ENCODE data around the gene DZIP1L. TPM values are rescaled to one million over a fixed set of nuclear protein-coding genes. Genes with fewer than 3 reads are reported as not detected.
A peak's percentile ranks its signal among the peaks of the same experiment; 100 is the strongest.

DZIP1L gene
- total RNA-seq, 1 donor from 2014 or later: 26.6 TPM

GRCh38 chr3:138124188-138124587, 8.8 kb upstream of the DZIP1L start:
- no peak overlapping the region for H3K4me3 Mint-ChIP-seq
- TF ChIP-seq CTCF (conservative IDR thresholded peaks at IDR 0.05): no peak
- no peak for DNase-seq (ENCODE audit: low read depth, low spot score)
- peaks cover 2% of the 10 kb centered on the region for H3K9me3 Mint-ChIP-seq
- H3K27ac Mint-ChIP-seq (ENCODE audit: unreplicated experiment): no peak overlapping the region
- peaks cover 9% of the 10 kb centered on the region for H3K4me1 Mint-ChIP-seq
- H3K27me3 Mint-ChIP-seq (ENCODE audit: low read depth): no peaks in the 10 kb centered on the region
- no peaks in the 10 kb centered on the region for H3K36me3 Mint-ChIP-seq (ENCODE audit: low read depth)

- no peaks in the 10 kb centered on the region for H3K36me3 Mint-ChIP-seq (ENCODE audit: low read depth)
- no peak overlapping the region for H3K4me3 Mint-ChIP-seq
- TF ChIP-seq CTCF (conservative IDR thresholded peaks at IDR 0.05): no peak
- H3K27ac Mint-ChIP-seq (ENCODE audit: unreplicated experiment): no peak overlapping the region
- peaks cover 2% of the 10 kb centered on the region for H3K9me3 Mint-ChIP-seq
- peaks cover 14% of the 10 kb centered on the region for H3K4me1 Mint-ChIP-seq
- DNase-seq (ENCODE audit: low read depth, low spot score): no peak
- H3K27me3 Mint-ChIP-seq (ENCODE audit: low read depth): no peaks in the 10 kb centered on the region
Observed at GRCh38 chr3:138119423-138119766, 4.0 kb upstream of the DZIP1L start.

GRCh38 chr3:138118612-138119422, 3.4 kb upstream of the DZIP1L start:
- no peaks in the 10 kb centered on the region for H3K36me3 Mint-ChIP-seq (ENCODE audit: low read depth)
- peaks cover 2% of the 10 kb centered on the region for H3K9me3 Mint-ChIP-seq
- peak; percentile 82 for DNase-seq (ENCODE audit: low read depth, low spot score)
- H3K4me3 Mint-ChIP-seq: peak overlapping the region; percentile 47
- no peaks in the 10 kb centered on the region for H3K27me3 Mint-ChIP-seq (ENCODE audit: low read depth)
- peaks cover 20% of the 10 kb centered on the region for H3K4me1 Mint-ChIP-seq
- TF ChIP-seq CTCF (conservative IDR thresholded peaks at IDR 0.05): peak; percentile 80
- no peak overlapping the region for H3K27ac Mint-ChIP-seq (ENCODE audit: unreplicated experiment)

GRCh38 chr3:138114431-138114918, 933 bp downstream of the DZIP1L start:
- Mint-ChIP-seq H3K27ac (ENCODE audit: unreplicated experiment) (peak overlapping the region; percentile 99), H3K36me3 (ENCODE audit: low read depth) (peaks cover 3% of the 10 kb centered on the region), H3K4me3 (peak overlapping the region; percentile 98), H3K9me3 (no peaks in the 10 kb centered on the region), H3K27me3 (ENCODE audit: low read depth) (no peaks in the 10 kb centered on the region), H3K4me1 (peaks cover 30% of the 10 kb centered on the region)
- TF ChIP-seq CTCF (conservative IDR thresholded peaks at IDR 0.05): no peak
- DNase-seq (ENCODE audit: low read depth, low spot score): peak; percentile 13

GRCh38 chr3:138113326-138113725, 2.1 kb downstream of the DZIP1L start:
- no peaks in the 10 kb centered on the region for H3K27me3 Mint-ChIP-seq (ENCODE audit: low read depth)
- H3K4me3 Mint-ChIP-seq: peak overlapping the region; percentile 98

More at GRCh38 chr3:138113326-138113725, 2.1 kb downstream of the DZIP1L start:
- Mint-ChIP-seq H3K9me3 (no peaks in the 10 kb centered on the region), H3K27ac (ENCODE audit: unreplicated experiment) (no peak overlapping the region), H3K36me3 (ENCODE audit: low read depth) (peaks cover 3% of the 10 kb centered on the region), H3K4me1 (peaks cover 30% of the 10 kb centered on the region)
- no peak for DNase-seq (ENCODE audit: low read depth, low spot score)
- TF ChIP-seq CTCF (conservative IDR thresholded peaks at IDR 0.05): no peak

All from neural crest cell (in vitro differentiated cells).